GM12891 (cell line): ENCODE data around the gene KAZN.

Experiments
- DNase-seq: peaks from one replicate; pipeline ENCODE4 v3.0.0; 2011; ENCODE audit warnings: low spot score; ENCODE audit not compliant: insufficient read length
- FAIRE-seq: peaks from 2 replicates; lab custom pipeline; 2011; peaks lifted over from hg19 to GRCh38; lab: Jason Lieb, UNC
- PAX5 ChIP-seq: IDR thresholded peaks from 2 replicates; pipeline ENCODE4 v1.6.1; 2011; ENCODE audit warnings: low read length, moderate library complexity, mild to moderate bottlenecking; ENCODE audit not compliant: insufficient read depth, severe bottlenecking
- POLR2A ChIP-seq: IDR thresholded peaks from 2 replicates; pipeline ENCODE4 v1.6.1; 2011; ENCODE audit warnings: low read depth, low read length, control low read depth
- POLR2AphosphoS5 ChIP-seq: IDR thresholded peaks from 2 replicates; pipeline ENCODE4 v1.6.1; 2011; ENCODE audit warnings: low read depth, low read length, control low read depth
- POU2F2 ChIP-seq: IDR thresholded peaks from 2 replicates; pipeline ENCODE4 v1.6.1; 2011; ENCODE audit warnings: low read depth, mild to moderate bottlenecking, control low read depth, low read length, moderate library complexity
- SPI1 ChIP-seq: IDR thresholded peaks from 2 replicates; pipeline ENCODE4 v1.6.1; 2011; ENCODE audit warnings: low read depth, low read length, control low read depth
- TAF1 ChIP-seq: IDR thresholded peaks from 2 replicates; pipeline ENCODE4 v1.6.1; 2011; ENCODE audit warnings: low read depth, low read length, control low read depth

KAZN gene

DNA sequence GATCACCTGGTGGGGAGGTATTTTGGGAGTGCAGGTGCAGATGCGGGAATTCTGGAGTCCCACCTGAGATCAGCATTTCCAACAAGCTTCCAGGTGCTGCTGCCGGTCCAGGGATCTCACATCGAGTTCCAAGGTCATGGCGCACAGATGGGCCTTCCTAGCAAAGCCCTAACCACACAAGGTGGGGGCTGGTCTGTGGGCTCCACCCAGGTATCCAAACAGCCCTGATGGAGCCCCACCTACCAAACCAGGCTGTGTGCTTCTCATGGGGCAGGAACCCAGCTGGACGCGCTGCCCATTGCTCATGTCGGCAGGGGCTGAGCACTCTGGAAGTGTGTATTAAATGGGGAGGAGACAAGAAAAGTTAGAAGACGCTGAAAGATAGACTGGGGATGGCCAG lies 520.1 kb downstream of the KAZN start:
- FAIRE-seq (no peak), DNase-seq (no peak)
- TF ChIP-seq POLR2A (no peak), POU2F2 (no peak), SPI1 (no peak), TAF1 (no peak), POLR2AphosphoS5 (no peak), PAX5 (no peak)

- no peak for DNase-seq
These were observed 521.9 kb downstream of the KAZN start for GRCh38 chr1:15120251-15120945.

DNA sequence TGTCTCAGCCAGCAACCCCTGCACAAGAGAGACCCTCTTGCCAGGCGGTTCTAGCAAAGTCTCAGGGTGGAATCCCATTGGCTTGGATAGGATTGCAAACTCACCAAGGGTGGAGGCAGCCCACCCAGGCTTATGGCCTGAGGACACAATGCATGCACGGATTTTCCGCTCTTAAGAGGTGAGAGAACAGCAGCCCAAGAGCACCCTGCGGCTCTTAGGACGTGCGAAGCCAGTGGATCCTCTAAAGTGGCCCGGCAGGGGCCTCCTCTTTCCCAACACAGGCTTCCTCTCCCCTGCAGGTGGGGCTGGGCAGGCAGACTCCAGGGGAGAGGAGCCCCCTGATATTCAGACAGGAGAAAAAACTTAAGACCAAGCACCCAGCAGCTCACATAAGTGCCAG lies 523.8 kb downstream of the KAZN start:
- DNase-seq = no peak
- no peak for FAIRE-seq

More at GRCh38 chr1:15120251-15120945, 521.9 kb downstream of the KAZN start:
- no peak for FAIRE-seq
- TF ChIP-seq POLR2A = no peak
- no peak for TF ChIP-seq POU2F2

GRCh38 chr1:15123270-15123669 lies 524.8 kb downstream of the KAZN start:
- no peak for DNase-seq
- TF ChIP-seq SPI1 (no peak), POU2F2 (no peak), TAF1 (no peak), PAX5 (no peak), POLR2AphosphoS5 (no peak), POLR2A (no peak)
- FAIRE-seq = no peak

More for the DNA sequence above, 523.8 kb downstream of the KAZN start:
- TF ChIP-seq SPI1 (no peak), POLR2AphosphoS5 (no peak), TAF1 (no peak), POLR2A (no peak), PAX5 (no peak)

- FAIRE-seq (no peak), DNase-seq (no peak)
These were observed 525.4 kb downstream of the KAZN start for GRCh38 chr1:15123925-15124324.

GRCh38 chr1:15124362-15125100 lies 526.0 kb downstream of the KAZN start:
- DNase-seq = no peak
- no peak for FAIRE-seq
- TF ChIP-seq TAF1 (no peak), PAX5 (no peak), SPI1 (no peak), POLR2AphosphoS5 (no peak), POU2F2 (no peak), POLR2A (no peak)

More at GRCh38 chr1:15123925-15124324, 525.4 kb downstream of the KAZN start:
- TF ChIP-seq SPI1 = no peak
- TF ChIP-seq TAF1 = no peak
- no peak for TF ChIP-seq PAX5
- TF ChIP-seq POLR2AphosphoS5 = no peak
- TF ChIP-seq POLR2A = no peak
- TF ChIP-seq POU2F2 = no peak

DNA sequence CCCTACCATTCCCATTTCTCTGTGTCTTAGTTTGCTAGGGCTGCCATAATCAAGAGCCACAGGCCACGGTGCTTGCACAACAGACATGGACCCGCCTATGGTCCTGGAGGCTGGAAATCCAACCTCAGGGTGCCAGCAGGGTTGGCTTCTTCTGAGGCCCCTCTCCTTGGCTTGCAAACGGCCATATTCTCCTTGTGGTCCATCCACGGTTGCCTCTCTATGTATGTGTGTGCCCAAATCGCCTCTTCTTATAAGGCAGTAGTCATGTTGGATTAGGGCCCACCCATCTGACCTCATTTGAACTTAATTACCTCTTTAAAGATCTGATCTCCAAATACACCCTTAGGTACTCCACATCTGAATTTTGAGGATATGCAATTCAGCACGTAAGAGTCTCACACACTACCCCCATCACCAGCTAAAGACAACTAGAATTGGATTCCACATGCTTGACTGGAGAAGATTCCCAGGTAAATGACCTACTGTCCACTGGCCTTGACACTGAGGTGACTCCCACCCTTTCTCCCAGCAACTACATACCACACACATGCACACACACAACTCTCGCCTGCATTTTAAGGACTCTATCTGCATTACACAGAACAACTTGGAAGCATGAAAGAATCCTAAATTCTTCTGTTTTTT lies 526.7 kb downstream of the KAZN start:
- no peak for DNase-seq
- no peak for FAIRE-seq
- TF ChIP-seq POLR2A (no peak), TAF1 (no peak), POU2F2 (no peak), POLR2AphosphoS5 (no peak), SPI1 (no peak), PAX5 (no peak)

- no peak for FAIRE-seq
- no peak for TF ChIP-seq POLR2AphosphoS5
- no peak for TF ChIP-seq PAX5
- no peak for TF ChIP-seq POU2F2
- no peak for TF ChIP-seq SPI1
- no peak for TF ChIP-seq TAF1
- TF ChIP-seq POLR2A = no peak
- DNase-seq = no peak
These were observed 529.6 kb downstream of the KAZN start for GRCh38 chr1:15128077-15128476.

DNA sequence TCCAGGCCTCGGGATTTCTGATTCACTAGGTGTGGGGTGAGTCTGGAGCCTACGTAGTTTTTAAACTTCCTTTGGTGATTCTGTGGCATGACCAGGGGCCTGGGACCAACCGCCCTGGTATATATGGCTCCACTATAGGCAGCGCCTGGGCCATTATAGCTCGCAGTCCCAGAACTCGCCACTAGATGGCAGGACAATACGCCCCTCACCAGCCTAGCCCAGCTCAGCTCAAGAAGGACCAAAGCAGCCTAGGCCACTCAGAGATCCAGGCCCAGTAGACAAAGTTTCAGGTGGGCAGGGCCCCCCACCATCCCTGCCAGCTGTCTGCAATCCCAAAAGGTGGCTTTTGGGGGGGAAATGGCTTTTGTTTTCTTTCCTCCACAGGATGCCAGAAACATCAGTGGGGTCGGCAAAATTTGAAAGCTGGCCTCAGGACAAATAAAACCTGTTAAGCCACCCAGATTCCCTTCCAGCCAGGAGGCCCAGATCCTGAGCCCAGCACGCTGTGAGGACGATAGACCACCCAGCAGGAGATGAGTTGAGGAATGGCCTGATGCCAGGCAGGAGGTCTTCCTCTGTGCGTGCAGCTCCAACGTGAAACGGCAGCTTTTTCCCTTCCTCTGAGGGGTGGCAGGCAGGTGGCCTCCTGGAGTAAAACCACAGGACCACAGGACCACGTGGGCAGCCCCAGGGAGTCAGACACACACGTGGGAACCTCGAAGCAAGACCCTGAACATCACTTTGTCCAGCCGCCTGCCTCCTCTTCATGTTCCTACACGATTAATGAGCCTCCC lies 530.2 kb downstream of the KAZN start:
- peak; percentile 91 for FAIRE-seq
- no peak for TF ChIP-seq POLR2A
- no peak for TF ChIP-seq POLR2AphosphoS5
- TF ChIP-seq SPI1 = no peak
- no peak for TF ChIP-seq POU2F2
- no peak for TF ChIP-seq PAX5
- no peak for TF ChIP-seq TAF1

More for the DNA sequence above, 530.2 kb downstream of the KAZN start:
- peak; percentile 81 for DNase-seq
